ENCODE results near the gene PAK4. TPM values are rescaled to one million over a fixed set of nuclear protein-coding genes. Genes with fewer than 3 reads are reported as not detected.

The PAK4 gene
- total RNA-seq, 1 donor from 2014 or later, result 40.8 TPM

- ATAC-seq, result no peak
These were observed 21.9 kb downstream of the PAK4 start for GRCh38 chr19:39147480-39147879.

GRCh38 chr19:39148939-39149529, 23.4 kb downstream of the PAK4 start:
- ATAC-seq, result no peak

GRCh38 chr19:39150235-39150634, 24.6 kb downstream of the PAK4 start:
- no peak for ATAC-seq

GRCh38 chr19:39150807-39151600, 25.4 kb downstream of the PAK4 start:
- ATAC-seq, result no peak

- ATAC-seq, result no peak
These were observed 26.5 kb downstream of the PAK4 start for GRCh38 chr19:39152066-39152465.

- ATAC-seq, result peak; percentile 59
These were observed 28.6 kb downstream of the PAK4 start for GRCh38 chr19:39154100-39154628.

GRCh38 chr19:39154629-39155100, 29.1 kb downstream of the PAK4 start:
- peak; percentile 84 for ATAC-seq

GRCh38 chr19:39155114-39155700, 29.6 kb downstream of the PAK4 start:
- peak; percentile 62 for ATAC-seq

GRCh38 chr19:39155741-39156140, 30.2 kb downstream of the PAK4 start:
- ATAC-seq, result no peak

- peak; percentile 2 for ATAC-seq
These were observed 31.0 kb downstream of the PAK4 start for GRCh38 chr19:39156326-39157230.

- no peak for ATAC-seq
These were observed 31.9 kb downstream of the PAK4 start for GRCh38 chr19:39157275-39157996.

- no peak for ATAC-seq
These were observed 32.4 kb downstream of the PAK4 start for GRCh38 chr19:39157997-39158389.

- no peak for ATAC-seq
These were observed 33.2 kb downstream of the PAK4 start for GRCh38 chr19:39158646-39159260.

- ATAC-seq, result peak; percentile 68
These were observed 34.9 kb downstream of the PAK4 start for GRCh38 chr19:39160523-39160861.

- peak; percentile 74 for ATAC-seq
These were observed 35.5 kb downstream of the PAK4 start for GRCh38 chr19:39160889-39161672.

GRCh38 chr19:39162441-39163043, 37.0 kb downstream of the PAK4 start:
- ATAC-seq, result no peak

- no peak for ATAC-seq
These were observed 38.0 kb downstream of the PAK4 start for GRCh38 chr19:39163621-39164020.

GRCh38 chr19:39164289-39164688, 38.7 kb downstream of the PAK4 start:
- no peak for ATAC-seq

GRCh38 chr19:39165857-39166256, 40.3 kb downstream of the PAK4 start:
- no peak for ATAC-seq
